ENCODE results near the gene ZNF618.

ZNF618 gene

GRCh38 chr9:113882181-113882580, 6.1 kb downstream of the ZNF618 start:
- no peak overlapping the region for H3K4me3 ChIP-seq (ENCODE audit: low read length)
- no peak for TF ChIP-seq CTCF (IDR thresholded peaks at IDR 0.05; ENCODE audit: insufficient read depth, low read depth, low read length, missing control alignments)
- DNase-seq (ENCODE audit: low read depth), result no peak

GRCh38 chr9:113882636-113883164, 6.6 kb downstream of the ZNF618 start:
- TF ChIP-seq CTCF (IDR thresholded peaks at IDR 0.05; ENCODE audit: insufficient read depth, low read depth, low read length, missing control alignments), result no peak
- no peak for DNase-seq (ENCODE audit: low read depth)
- no peak overlapping the region for H3K4me3 ChIP-seq (ENCODE audit: low read length)

GRCh38 chr9:113885183-113886025, 9.3 kb downstream of the ZNF618 start:
- no peak for TF ChIP-seq CTCF (IDR thresholded peaks at IDR 0.05; ENCODE audit: insufficient read depth, low read depth, low read length, missing control alignments)
- no peak overlapping the region for H3K4me3 ChIP-seq (ENCODE audit: low read length)
- no peak for DNase-seq (ENCODE audit: low read depth)

- DNase-seq (ENCODE audit: low read depth), result no peak
- TF ChIP-seq CTCF (IDR thresholded peaks at IDR 0.05; ENCODE audit: insufficient read depth, low read depth, low read length, missing control alignments), result no peak
- no peak overlapping the region for H3K4me3 ChIP-seq (ENCODE audit: low read length)
Measured at GRCh38 chr9:113886026-113886369, 9.9 kb downstream of the ZNF618 start.

GRCh38 chr9:113886466-113886865, 10.4 kb downstream of the ZNF618 start:
- DNase-seq (ENCODE audit: low read depth), result no peak
- no peak for TF ChIP-seq CTCF (IDR thresholded peaks at IDR 0.05; ENCODE audit: insufficient read depth, low read depth, low read length, missing control alignments)
- no peak overlapping the region for H3K4me3 ChIP-seq (ENCODE audit: low read length)

- H3K4me3 ChIP-seq (ENCODE audit: low read length), result no peak overlapping the region
- peak; percentile 12 for DNase-seq (ENCODE audit: low read depth)
- TF ChIP-seq CTCF (IDR thresholded peaks at IDR 0.05; ENCODE audit: insufficient read depth, low read depth, low read length, missing control alignments), result no peak
Measured at GRCh38 chr9:113886933-113887332, 10.8 kb downstream of the ZNF618 start.

- no peak overlapping the region for H3K4me3 ChIP-seq (ENCODE audit: low read length)
- no peak for TF ChIP-seq CTCF (IDR thresholded peaks at IDR 0.05; ENCODE audit: insufficient read depth, low read depth, low read length, missing control alignments)
- no peak for DNase-seq (ENCODE audit: low read depth)
Measured at GRCh38 chr9:113887436-113887835, 11.3 kb downstream of the ZNF618 start.

Measured in epithelial cell of esophagus (primary cell).